Measurements from ENCODE around the gene RRAGD. TPM values are rescaled to one million over a fixed set of nuclear protein-coding genes. Genes with fewer than 3 reads are reported as not detected.

The RRAGD gene
- polyA plus RNA-seq, 3 donors: 5.0 to 7.9 (median 7.4) TPM

GRCh38 chr6:89388846-89389245, 23.2 kb downstream of the RRAGD start:
- peaks cover 0 to 3% of the 10 kb centered on the region in 2 donors for H3K36me3 ChIP-seq (replicated peaks in 1 of 2; ENCODE audit: control insufficient read depth in 1 of 2, insufficient read depth in 2 of 2, low read length in 2 of 2)
- DNase-seq: no peak
- intact Hi-C loops (cut with micrococcal nuclease): no loop called here
- Mint-ChIP-seq H3K4me1 (peaks cover 26% of the 10 kb centered on the region), H3K4me3 (no peak overlapping the region), H3K9me3 (peaks cover 0 to 5% (median 3%) of the 10 kb centered on the region in 7 donors), H3K27me3 (ENCODE audit: low read depth in 3 of 3) (no peaks in the 10 kb centered on the region), H3K27ac (peak overlapping the region in 1 of 7 donors; percentile 10), H3K36me3 (peaks cover 9 to 10% of the 10 kb centered on the region in 2 donors)
- 100% methylated on average over 1 of the region's 6 CpGs for WGBS (ENCODE audit: insufficient coverage)
- no peak overlapping the region for H3K27ac ChIP-seq (ENCODE audit: low read depth in 1 of 2, low read length in 2 of 2)
- peaks cover 67% of the 10 kb centered on the region for H3K79me2 ChIP-seq (ENCODE audit: insufficient read depth, low read length)
- no peak overlapping the region for H3K9ac ChIP-seq (ENCODE audit: insufficient read depth, low read length, poor library complexity, severe bottlenecking)
- no peak overlapping the region for H3K4me2 ChIP-seq (replicated peaks; ENCODE audit: extremely low read depth, low read length, poor library complexity, severe bottlenecking)
- TF ChIP-seq CTCF (IDR thresholded peaks at IDR 0.05): no peak
- H3K9me3 ChIP-seq (replicated peaks in 1 of 2; ENCODE audit: control insufficient read depth in 1 of 2, insufficient read depth in 1 of 2, low read length in 2 of 2): no peaks in the 10 kb centered on the region
- no peaks in the 10 kb centered on the region for H4K20me1 ChIP-seq (ENCODE audit: insufficient read depth, low read length)
- H2AFZ ChIP-seq (ENCODE audit: insufficient read depth, low read depth, low read length, poor library complexity, severe bottlenecking): no peak overlapping the region
- peaks cover 6% of the 10 kb centered on the region in 2 donors for H3K4me1 ChIP-seq (ENCODE audit: control insufficient read depth in 1 of 2, insufficient read depth in 2 of 2, low read length in 2 of 2)
- H3K4me3 ChIP-seq (replicated peaks in 1 of 3; ENCODE audit: low read depth in 2 of 3, low read length in 3 of 3): no peak overlapping the region
- H3K27me3 ChIP-seq (ENCODE audit: control insufficient read depth in 2 of 2, insufficient read depth in 2 of 2, low read length in 2 of 2): no peaks in the 10 kb centered on the region

- Histone ChIP-seq H3K4me1 (ENCODE audit: control insufficient read depth in 1 of 2, insufficient read depth in 2 of 2, low read length in 2 of 2) (peaks cover 5 to 9% of the 10 kb centered on the region in 2 donors), H3K36me3 (replicated peaks in 1 of 2; ENCODE audit: control insufficient read depth in 1 of 2, insufficient read depth in 2 of 2, low read length in 2 of 2) (peaks cover 0 to 3% of the 10 kb centered on the region in 2 donors), H3K79me2 (ENCODE audit: insufficient read depth, low read length) (peaks cover 55% of the 10 kb centered on the region), H3K27ac (ENCODE audit: low read depth in 1 of 2, low read length in 2 of 2) (no peak overlapping the region), H3K27me3 (ENCODE audit: control insufficient read depth in 2 of 2, insufficient read depth in 2 of 2, low read length in 2 of 2) (no peaks in the 10 kb centered on the region), H2AFZ (ENCODE audit: insufficient read depth, low read depth, low read length, poor library complexity, severe bottlenecking) (no peak overlapping the region), H3K9ac (ENCODE audit: insufficient read depth, low read length, poor library complexity, severe bottlenecking) (no peak overlapping the region), H4K20me1 (ENCODE audit: insufficient read depth, low read length) (no peaks in the 10 kb centered on the region), H3K4me3 (replicated peaks in 1 of 3; ENCODE audit: low read depth in 2 of 3, low read length in 3 of 3) (no peak overlapping the region), H3K4me2 (replicated peaks; ENCODE audit: extremely low read depth, low read length, poor library complexity, severe bottlenecking) (no peak overlapping the region), H3K9me3 (replicated peaks in 1 of 2; ENCODE audit: control insufficient read depth in 1 of 2, insufficient read depth in 1 of 2, low read length in 2 of 2) (no peaks in the 10 kb centered on the region)
- 73% methylated on average over 2 of the region's 9 CpGs for WGBS (ENCODE audit: insufficient coverage)
- DNase-seq: no peak
- intact Hi-C loops (cut with micrococcal nuclease): no loop called here
- H3K4me3 Mint-ChIP-seq: no peak overlapping the region
- peaks cover 12 to 15% of the 10 kb centered on the region in 2 donors for H3K36me3 Mint-ChIP-seq
- peaks cover 23% of the 10 kb centered on the region for H3K4me1 Mint-ChIP-seq
- H3K27me3 Mint-ChIP-seq (ENCODE audit: low read depth in 3 of 3): no peaks in the 10 kb centered on the region
- peaks cover 0 to 3% (median 0%) of the 10 kb centered on the region in 7 donors for H3K9me3 Mint-ChIP-seq
- TF ChIP-seq CTCF (IDR thresholded peaks at IDR 0.05): no peak
- peak overlapping the region in 1 of 7 donors; percentile 18 for H3K27ac Mint-ChIP-seq
Observed at GRCh38 chr6:89387516-89388201, 24.4 kb downstream of the RRAGD start.

Measured in CD14-positive monocyte (primary cell).